HG02852 (cell line): ENCODE data around the gene ACLY.

ENCODE experiments used
- ATAC-seq: cut with Tn5 transposase; IDR thresholded peaks from one replicate; pipeline ENCODE4 v1.9.1; 2021; ENCODE audit warnings: mild to moderate bottlenecking, moderate library complexity; ENCODE audit not compliant: unreplicated experiment

The ACLY gene

GRCh38 chr17:41918314-41919164, at the start of gene ACLY:
Gene ACLY (minus strand): TSS chr17:41918951. CDS start chr17:41913873, 5,078 bp downstream.
- peak; percentile 90 for ATAC-seq

GRCh38 chr17:41967921-41968578, 49.3 kb upstream of the ACLY start:
- no peak for ATAC-seq

GRCh38 chr17:41967141-41967920, 48.6 kb upstream of the ACLY start:
- ATAC-seq, result no peak

- no peak for ATAC-seq
Observed at GRCh38 chr17:41966463-41967140, 47.9 kb upstream of the ACLY start, which contains the start of gene CNP. Gene CNP (plus strand): TSS chr17:41966795. CDS start chr17:41966885, 90 bp downstream.

GRCh38 chr17:41965694-41966462, 47.1 kb upstream of the ACLY start:
- ATAC-seq, result no peak

GRCh38 chr17:41962768-41963434, 44.1 kb upstream of the ACLY start:
- ATAC-seq, result no peak

GRCh38 chr17:41962111-41962510, 43.4 kb upstream of the ACLY start:
- no peak for ATAC-seq

- ATAC-seq, result no peak
Observed at GRCh38 chr17:41959336-41960095, 40.8 kb upstream of the ACLY start.

- ATAC-seq, result no peak
Observed at GRCh38 chr17:41959030-41959335, 40.2 kb upstream of the ACLY start.

- no peak for ATAC-seq
Observed at GRCh38 chr17:41957869-41958439, 39.2 kb upstream of the ACLY start.

GRCh38 chr17:41957031-41957868, 38.5 kb upstream of the ACLY start:
- ATAC-seq, result no peak

GRCh38 chr17:41956522-41956921, 37.8 kb upstream of the ACLY start:
- no peak for ATAC-seq

GRCh38 chr17:41948762-41949460, 30.2 kb upstream of the ACLY start:
- ATAC-seq, result no peak

- no peak for ATAC-seq
Observed at GRCh38 chr17:41944943-41945342, 26.2 kb upstream of the ACLY start.

- no peak for ATAC-seq
Observed at GRCh38 chr17:41943492-41943891, 24.7 kb upstream of the ACLY start.

GRCh38 chr17:41942626-41943373, 24.0 kb upstream of the ACLY start:
- ATAC-seq, result no peak
